Measurements from ENCODE around the gene ZCCHC7. TPM values are rescaled to one million over a fixed set of nuclear protein-coding genes. Genes with fewer than 3 reads are reported as not detected.
A peak's percentile ranks its signal among the peaks of the same experiment; 100 is the strongest.

ZCCHC7 gene
- total and polyA plus RNA-seq, 10 of the 15 experiments (the other 5 are each of a cell fraction or from before 2014, with no cell fraction given) = 42.9 to 178 (median 53.3) TPM

DNA sequence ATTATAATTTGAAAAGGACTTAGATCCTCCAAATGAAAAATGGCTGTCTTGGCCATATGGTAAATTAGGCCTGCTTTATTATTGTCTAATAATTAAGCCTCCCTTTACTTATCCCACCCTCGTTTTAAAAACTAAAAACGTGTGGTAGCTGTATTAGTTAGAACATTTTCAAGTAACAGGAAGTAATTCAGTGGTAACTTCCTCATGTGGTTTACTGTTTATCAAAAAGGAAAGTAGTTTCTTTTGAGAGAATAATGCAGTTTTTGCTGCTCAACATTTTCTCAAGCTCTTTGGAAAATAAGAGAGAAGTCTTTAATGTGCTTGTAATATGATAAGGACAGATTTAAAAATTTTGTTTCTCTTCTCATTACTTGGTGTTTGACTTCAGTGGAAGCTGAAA lies 26.0 kb downstream of the ZCCHC7 start:
- BruUV-seq (replicated peaks) = no TSS peak
- no peaks in the 10 kb centered on the region; a peak in 2 of 4 replicates for H3K36me3 ChIP-seq (ENCODE audit: control insufficient read depth in 2 of 2, insufficient read depth in 2 of 2, low read length in 1 of 2)
- peaks cover 71% of the 10 kb centered on the region for H3K79me2 ChIP-seq (ENCODE audit: control insufficient read depth, insufficient read depth, low read length)
- CTCF ChIA-PET = interaction anchor here (0.7 to 2.0 kb wide), 8 partner anchors 8 to 273 kb away, joined by 3 to 7 read pairs (median 4); no protein-coding TSS in a partner anchor
- H3K4me1 ChIP-seq (ENCODE audit: control insufficient read depth, insufficient read depth, low read length) = peaks cover 15% of the 10 kb centered on the region; the same call in 1 of the 2 replicates
- peak; percentile 75 for FAIRE-seq
- SMC1A ChIA-PET (ENCODE audit: uncharacterized antibody, unreplicated experiment) = interaction anchor here (0.8 to 4.2 kb wide), 36 partner anchors 10 to 261 kb away, joined by 3 to 25 read pairs (median 6); partner anchors contain the start of gene ZCCHC7
- in situ Hi-C loops (cut with MboI) (no loop called here), intact Hi-C loops (cut with micrococcal nuclease; ENCODE audit: unreplicated experiment) (loop anchor here (1.0 to 2.0 kb wide), 2 partner anchors 40 to 263 kb away; no protein-coding TSS in a partner anchor)
- H3K27me3 ChIP-seq (replicated peaks in 1 of 2; ENCODE audit: control insufficient read depth in 2 of 2, insufficient read depth in 2 of 2, low read length in 1 of 2) = no peaks in the 10 kb centered on the region
- no peaks in the 10 kb centered on the region; the same call in 2 of the 3 replicates for H3K9me3 ChIP-seq (replicated peaks; ENCODE audit: control insufficient read depth, insufficient read depth, low read length)
- H3K4me3 ChIP-seq = peak overlapping the region; percentile 42
- POLR2A ChIA-PET = interaction anchor here (1.0 to 2.1 kb wide), 13 partner anchors 9 to 151 kb away, joined by 3 to 9 read pairs (median 5); partner anchors contain the start of gene ZCCHC7
- H3K4me2 ChIP-seq (ENCODE audit: control insufficient read depth, insufficient read depth) = peak overlapping the region; percentile 81
- DNase-seq (ENCODE audit: low read depth, low spot score) = peak; percentile 50
- ATAC-seq = peak; percentile 61
- no peak overlapping the region for H2AFZ ChIP-seq (ENCODE audit: control insufficient read depth, low read depth, low read length)
- no peaks in the 10 kb centered on the region for H4K20me1 ChIP-seq (ENCODE audit: control insufficient read depth, insufficient read depth)
- peak overlapping the region; percentile 82 for H3K27ac ChIP-seq (ENCODE audit: control insufficient read depth, insufficient read depth)
- H3K9ac ChIP-seq (ENCODE audit: control insufficient read depth, insufficient read depth, low read length) = peak overlapping the region; percentile 24
- RAD21 ChIA-PET (ENCODE audit: unreplicated experiment) = interaction anchor here (0.7 to 4.3 kb wide), 31 partner anchors 8 to 273 kb away, joined by 3 to 62 read pairs (median 5); partner anchors contain the start of gene ZCCHC7
- 0% methylated on average over 2 of the region's 2 CpGs for WGBS (ENCODE audit: insufficient coverage, insufficient replicate concordance, low lambda C conversion rate, missing lambda C conversion rate)
- TF ChIP-seq CEBPB (IDR thresholded peaks at IDR 0.05; ENCODE audit: borderline replicate concordance in 1 of 2, low read depth in 2 of 2, low read length in 2 of 2) (no peak), PML (IDR thresholded peaks at IDR 0.05; ENCODE audit: low read length) (no peak), RELA (IDR thresholded peaks at IDR 0.05; ENCODE audit: borderline replicate concordance, partially characterized antibody) (no peak), CEBPZ (IDR thresholded peaks at IDR 0.05; ENCODE audit: low read depth, low read length) (no peak), RCOR1 (conservative IDR thresholded peaks at IDR 0.05; ENCODE audit: low read depth, low read length) (no peak), POU2F2 (IDR thresholded peaks at IDR 0.05; ENCODE audit: borderline replicate concordance, low read depth, low read length) (no peak), RUNX3 (IDR thresholded peaks at IDR 0.05; ENCODE audit: low read length) (peak; percentile 93), SREBF2 (IDR thresholded peaks at IDR 0.05; ENCODE audit: low read length) (no peak), MXI1 (IDR thresholded peaks at IDR 0.05; ENCODE audit: low read depth, low read length) (no peak; the same call in 1 of the 2 replicates), BCL11A (IDR thresholded peaks at IDR 0.05; ENCODE audit: low read depth, low read length) (peak; percentile 53; the same call in 1 of the 2 replicates), MYB (IDR thresholded peaks at IDR 0.05; ENCODE audit: borderline replicate concordance, low read depth, low read length) (no peak), RB1 (IDR thresholded peaks at IDR 0.05; ENCODE audit: borderline replicate concordance) (no peak), HDAC2 (IDR thresholded peaks at IDR 0.05) (no peak), ZSCAN29 (IDR thresholded peaks at IDR 0.05) (no peak), CREB1 (IDR thresholded peaks at IDR 0.05; ENCODE audit: low read depth) (no peak), TBL1XR1 (IDR thresholded peaks at IDR 0.05; ENCODE audit: low read depth, low read length) (0 out of 2 replicates have a peak, but pooled peaks have one; percentile 65), DPF2 (IDR thresholded peaks at IDR 0.05) (peak; percentile 35; the same call in 1 of the 2 replicates), SUZ12 (IDR thresholded peaks at IDR 0.05; ENCODE audit: unreplicated experiment) (no peak), LARP7 (IDR thresholded peaks at IDR 0.05) (no peak), ZNF274 (IDR thresholded peaks at IDR 0.05; ENCODE audit: insufficient read depth, insufficient read length) (no peak), SMARCA5 (IDR thresholded peaks at IDR 0.05) (no peak)
- TF ChIP-seq, protein P1, sequence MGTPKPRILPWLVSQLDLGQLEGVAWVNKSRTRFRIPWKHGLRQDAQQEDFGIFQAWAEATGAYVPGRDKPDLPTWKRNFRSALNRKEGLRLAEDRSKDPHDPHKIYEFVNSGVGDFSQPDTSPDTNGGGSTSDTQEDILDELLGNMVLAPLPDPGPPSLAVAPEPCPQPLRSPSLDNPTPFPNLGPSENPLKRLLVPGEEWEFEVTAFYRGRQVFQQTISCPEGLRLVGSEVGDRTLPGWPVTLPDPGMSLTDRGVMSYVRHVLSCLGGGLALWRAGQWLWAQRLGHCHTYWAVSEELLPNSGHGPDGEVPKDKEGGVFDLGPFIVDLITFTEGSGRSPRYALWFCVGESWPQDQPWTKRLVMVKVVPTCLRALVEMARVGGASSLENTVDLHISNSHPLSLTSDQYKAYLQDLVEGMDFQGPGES (IDR thresholded peaks at IDR 0.05) = no peak

Measured in GM12878 (cell line).